ENCODE data around the gene HSPB1.
"Not testable (repeated sequence)": the region's sequence is repeated elsewhere in the genome, so short reads cannot be mapped to it uniquely, and the experiment has no call there.

HSPB1 gene

GRCh38 chr7:76310102-76310957 lies 7.9 kb downstream of the HSPB1 start:
- H3K4me3 ChIP-seq (ENCODE audit: low read depth, low read length): no peak overlapping the region
- no peak for TF ChIP-seq CTCF (IDR thresholded peaks at IDR 0.05; ENCODE audit: insufficient read depth, low read depth, low read length, missing control alignments)
- DNase-seq (ENCODE audit: low read depth): no peak

- not testable (repeated sequence) for H3K4me3 ChIP-seq (ENCODE audit: low read depth, low read length); DNase-seq (ENCODE audit: low read depth)
These were observed 9.4 kb downstream of the HSPB1 start for GRCh38 chr7:76311838-76312237.

- peak; percentile 100 for TF ChIP-seq CTCF (IDR thresholded peaks at IDR 0.05; ENCODE audit: insufficient read depth, low read depth, low read length, missing control alignments)
- peak; percentile 96 for DNase-seq (ENCODE audit: low read depth)
These were observed 11.7 kb downstream of the HSPB1 start for GRCh38 chr7:76314042-76314721.

GRCh38 chr7:76314740-76315139 lies 12.3 kb downstream of the HSPB1 start:
- not testable (repeated sequence) for DNase-seq (ENCODE audit: low read depth); H3K4me3 ChIP-seq (ENCODE audit: low read depth, low read length)

More at GRCh38 chr7:76314042-76314721, 11.7 kb downstream of the HSPB1 start:
- no peak overlapping the region for H3K4me3 ChIP-seq (ENCODE audit: low read depth, low read length)

GRCh38 chr7:76315364-76315763 lies 12.9 kb downstream of the HSPB1 start:
- DNase-seq (ENCODE audit: low read depth): no peak
- no peak overlapping the region for H3K4me3 ChIP-seq (ENCODE audit: low read depth, low read length)
- TF ChIP-seq CTCF (IDR thresholded peaks at IDR 0.05; ENCODE audit: insufficient read depth, low read depth, low read length, missing control alignments): no peak

GRCh38 chr7:76316984-76317781 lies 14.7 kb downstream of the HSPB1 start:
- DNase-seq (ENCODE audit: low read depth): no peak
- TF ChIP-seq CTCF (IDR thresholded peaks at IDR 0.05; ENCODE audit: insufficient read depth, low read depth, low read length, missing control alignments): no peak
- peak overlapping the region; percentile 57 for H3K4me3 ChIP-seq (ENCODE audit: low read depth, low read length)

GRCh38 chr7:76317782-76318487 lies 15.5 kb downstream of the HSPB1 start:
- peak; percentile 99 for DNase-seq (ENCODE audit: low read depth)
- H3K4me3 ChIP-seq (ENCODE audit: low read depth, low read length): peak overlapping the region; percentile 97
- no peak for TF ChIP-seq CTCF (IDR thresholded peaks at IDR 0.05; ENCODE audit: insufficient read depth, low read depth, low read length, missing control alignments)

Measured in GM12865 (cell line).